Effector memory CD4-positive, alpha-beta T cell (primary cell): ENCODE measurements around the gene OR5M10.

Experiments used
- DNase-seq, 3 donors: peaks; one replicate each; pipeline ENCODE4 v3.0.0-alpha.2; 2020
- H3K27ac ChIP-seq: 2 replicates; pipeline ENCODE4 v1.7.0; 2013; ENCODE audit warnings: mild to moderate bottlenecking, low read length, moderate library complexity; ENCODE audit not compliant: insufficient read depth, poor library complexity, severe bottlenecking
- H3K27me3 ChIP-seq: replicated peaks from 2 replicates; pipeline ENCODE4 v1.7.0; 2013; ENCODE audit warnings: mild to moderate bottlenecking, low read length; ENCODE audit not compliant: insufficient read depth, control insufficient read depth, poor library complexity, severe bottlenecking
- H3K36me3 ChIP-seq: 2 replicates; pipeline ENCODE4 v1.7.0; 2013; ENCODE audit warnings: mild to moderate bottlenecking, low read length, moderate library complexity; ENCODE audit not compliant: control insufficient read depth, insufficient read depth
- H3K4me1 ChIP-seq: 2 replicates; pipeline ENCODE4 v1.7.0; 2013; ENCODE audit warnings: low read length, mild to moderate bottlenecking; ENCODE audit not compliant: control insufficient read depth, insufficient read depth, poor library complexity, severe bottlenecking
- H3K4me3 ChIP-seq: 2 replicates; pipeline ENCODE4 v1.7.0; 2013; ENCODE audit warnings: low read length, low read depth, mild to moderate bottlenecking; ENCODE audit not compliant: insufficient read depth, poor library complexity, severe bottlenecking
- H3K9me3 ChIP-seq: 2 replicates; pipeline ENCODE4 v1.7.0; 2013; ENCODE audit warnings: mild to moderate bottlenecking, low read length, moderate library complexity; ENCODE audit not compliant: control insufficient read depth

OR5M10 gene

DNA sequence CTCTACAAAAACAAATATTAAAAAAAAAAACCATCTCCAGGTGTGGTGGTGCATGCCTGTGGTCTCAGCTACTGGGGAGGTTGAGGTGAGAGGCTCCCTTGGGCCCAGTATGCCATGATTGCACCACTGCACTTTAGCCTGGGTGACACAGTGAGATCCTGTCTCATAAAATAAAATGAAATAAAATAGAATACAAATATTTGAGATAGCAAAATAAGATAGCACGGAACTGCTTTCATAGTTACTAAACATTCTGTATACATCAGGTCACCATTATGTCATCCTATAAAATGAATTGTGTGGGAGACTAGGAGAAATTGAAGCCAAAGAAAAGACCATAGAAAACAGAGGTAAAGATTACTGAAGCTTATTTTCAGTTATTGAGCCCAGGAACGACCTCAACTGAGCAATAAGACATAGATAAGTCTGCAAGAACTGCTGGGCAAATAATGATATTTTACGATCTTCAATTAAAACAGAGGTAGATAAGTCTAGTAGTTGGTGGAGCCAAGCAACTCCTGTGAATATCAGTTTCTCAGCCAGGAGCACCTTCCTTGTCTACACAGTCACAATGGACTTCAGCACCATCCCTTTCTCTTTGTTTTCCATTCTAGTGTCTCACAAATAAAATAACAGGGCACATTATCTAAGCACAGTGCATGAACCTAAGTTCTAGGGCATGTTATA is 44.3 kb downstream of the OR5M10 start:
- DNase-seq, result no peak
- Histone ChIP-seq H3K9me3 (no peaks in the 10 kb centered on the region), H3K4me1 (no peaks in the 10 kb centered on the region), H3K4me3 (no peak overlapping the region), H3K27ac (no peak overlapping the region), H3K36me3 (no peaks in the 10 kb centered on the region), H3K27me3 (no peaks in the 10 kb centered on the region)

DNA sequence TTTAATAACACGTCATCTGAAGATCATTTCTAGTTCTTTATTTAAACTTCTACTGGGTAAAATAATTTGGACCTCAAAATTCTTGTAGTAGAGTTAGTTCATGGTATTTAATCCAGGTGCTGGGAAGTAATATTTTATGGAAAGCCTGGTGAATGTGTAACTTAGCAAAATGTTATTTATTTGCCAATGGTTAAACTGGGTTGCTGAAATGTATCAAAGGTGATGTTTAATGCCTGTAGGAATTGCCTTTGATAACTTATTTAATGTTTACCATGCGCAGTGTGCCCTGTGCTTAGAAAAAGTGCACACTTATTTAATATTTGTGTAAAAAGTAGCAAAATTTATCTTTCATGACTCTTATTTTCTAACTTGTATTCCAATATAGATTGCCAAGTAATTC is 45.7 kb downstream of the OR5M10 start:
- Histone ChIP-seq H3K27me3 (no peaks in the 10 kb centered on the region), H3K36me3 (no peaks in the 10 kb centered on the region), H3K9me3 (no peaks in the 10 kb centered on the region), H3K4me3 (no peak overlapping the region), H3K27ac (no peak overlapping the region), H3K4me1 (no peaks in the 10 kb centered on the region)
- no peak for DNase-seq
